ENCODE data around the gene WBP11. TPM values are rescaled to one million over a fixed set of nuclear protein-coding genes. Genes with fewer than 3 reads are reported as not detected.

The WBP11 gene
- total and polyA plus RNA-seq, 2 of the 13 experiments (the other 11 are each of a cell fraction or from before 2014, with no cell fraction given) = 7.6 to 31.0 TPM

GRCh38 chr12:14803011-14803829 lies at the start of gene WBP11, which contains the start of gene C12orf60 (continued):
- TF ChIP-seq KDM5B (CRISPR knock-in tag; IDR thresholded peaks at IDR 0.05; ENCODE audit: borderline replicate concordance) = peak; percentile 61; the same call in 1 of the 2 replicates
- TF ChIP-seq SOX5 (CRISPR knock-in tag; IDR thresholded peaks at IDR 0.05; ENCODE audit: borderline replicate concordance) = peak; percentile 42; the same call in 1 of the 2 replicates
- no peak for TF ChIP-seq ZNF20 (CRISPR knock-in tag; IDR thresholded peaks at IDR 0.05)
- TF ChIP-seq SNRNP70 (IDR thresholded peaks at IDR 0.05; ENCODE audit: low read depth, low read length) = no peak
- TF ChIP-seq ZNF230 (CRISPR knock-in tag; IDR thresholded peaks at IDR 0.05) = no peak
- TF ChIP-seq ZNF207 (IDR thresholded peaks at IDR 0.05; ENCODE audit: borderline replicate concordance) = no peak
- no peak; the same call in 1 of the 2 replicates for TF ChIP-seq ERF (CRISPR knock-in tag; IDR thresholded peaks at IDR 0.05)
- TF ChIP-seq NFYC (CRISPR knock-in tag; IDR thresholded peaks at IDR 0.05) = peak; percentile 93
- TF ChIP-seq HOXA3 (CRISPR knock-in tag; IDR thresholded peaks at IDR 0.05) = peak; percentile 95
- TF ChIP-seq, protein P1, sequence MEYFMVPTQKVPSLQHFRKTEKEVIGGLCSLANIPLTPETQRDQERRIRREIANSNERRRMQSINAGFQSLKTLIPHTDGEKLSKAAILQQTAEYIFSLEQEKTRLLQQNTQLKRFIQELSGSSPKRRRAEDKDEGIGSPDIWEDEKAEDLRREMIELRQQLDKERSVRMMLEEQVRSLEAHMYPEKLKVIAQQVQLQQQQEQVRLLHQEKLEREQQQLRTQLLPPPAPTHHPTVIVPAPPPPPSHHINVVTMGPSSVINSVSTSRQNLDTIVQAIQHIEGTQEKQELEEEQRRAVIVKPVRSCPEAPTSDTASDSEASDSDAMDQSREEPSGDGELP (IDR thresholded peaks at IDR 0.05; ENCODE audit: borderline replicate concordance, low read depth) = no peak
- no peak for TF ChIP-seq CAMTA2 (CRISPR knock-in tag; IDR thresholded peaks at IDR 0.05; ENCODE audit: borderline replicate concordance)
- no peak for TF ChIP-seq MEIS2 (CRISPR knock-in tag; IDR thresholded peaks at IDR 0.05)
- TF ChIP-seq NFE2 (CRISPR knock-in tag; IDR thresholded peaks at IDR 0.05) = no peak
- no peak for TF ChIP-seq FOXP4 (CRISPR knock-in tag; IDR thresholded peaks at IDR 0.05)
- no peak; the same call in 1 of the 2 replicates for TF ChIP-seq ZNF235 (CRISPR knock-in tag; IDR thresholded peaks at IDR 0.05; ENCODE audit: borderline replicate concordance)
- TF ChIP-seq KDM3A (CRISPR knock-in tag; IDR thresholded peaks at IDR 0.05; ENCODE audit: low read depth) = 0 out of 2 replicates have a peak, but pooled peaks have one; percentile 47
- TF ChIP-seq ZSCAN21 (CRISPR knock-in tag; IDR thresholded peaks at IDR 0.05; ENCODE audit: borderline replicate concordance) = no peak; the same call in 1 of the 2 replicates
- TF ChIP-seq CHD4 (IDR thresholded peaks at IDR 0.05; ENCODE audit: borderline replicate concordance, low read length) = no peak
- TF ChIP-seq, protein P2, sequence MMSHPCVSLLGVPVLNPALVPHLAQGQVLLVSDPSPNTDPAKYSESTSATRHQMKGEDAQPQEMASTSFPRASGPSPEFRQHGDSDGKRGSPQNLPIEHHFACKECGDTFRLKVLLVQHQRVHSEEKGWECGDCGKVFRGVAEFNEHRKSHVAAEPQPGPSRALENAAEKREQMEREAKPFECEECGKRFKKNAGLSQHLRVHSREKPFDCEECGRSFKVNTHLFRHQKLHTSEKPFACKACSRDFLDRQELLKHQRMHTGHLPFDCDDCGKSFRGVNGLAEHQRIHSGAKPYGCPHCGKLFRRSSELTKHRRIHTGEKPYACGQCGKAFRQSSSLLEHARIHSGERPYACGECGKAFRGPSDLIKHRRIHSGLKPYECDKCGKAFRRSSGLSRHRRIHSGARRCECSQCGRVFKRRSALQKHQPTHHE (CRISPR knock-in tag; IDR thresholded peaks at IDR 0.05; ENCODE audit: borderline replicate concordance) = no peak
- no peak for TF ChIP-seq ZNF7 (CRISPR knock-in tag; IDR thresholded peaks at IDR 0.05)
- no peak; the same call in 1 of the 2 replicates for TF ChIP-seq EHMT2 (IDR thresholded peaks at IDR 0.05; ENCODE audit: borderline replicate concordance, low read depth, low read length)
- TF ChIP-seq ZNF34 (CRISPR knock-in tag; IDR thresholded peaks at IDR 0.05; ENCODE audit: borderline replicate concordance) = no peak
- TF ChIP-seq ZNF24 (IDR thresholded peaks at IDR 0.05) = no peak
- no peak for TF ChIP-seq HHEX (CRISPR knock-in tag; IDR thresholded peaks at IDR 0.05)
- TF ChIP-seq SP2 (CRISPR knock-in tag; IDR thresholded peaks at IDR 0.05) = peak; percentile 95
- TF ChIP-seq ATM (IDR thresholded peaks at IDR 0.05; ENCODE audit: borderline replicate concordance) = no peak
- no peak for TF ChIP-seq ZNF333 (CRISPR knock-in tag; IDR thresholded peaks at IDR 0.05; ENCODE audit: borderline replicate concordance)
- TF ChIP-seq ZNF780A (CRISPR knock-in tag; IDR thresholded peaks at IDR 0.05) = no peak
- TF ChIP-seq ZIK1 (CRISPR knock-in tag; IDR thresholded peaks at IDR 0.05; ENCODE audit: borderline replicate concordance, low read depth) = no peak
